ENCODE results near the gene CCNQ. TPM values are rescaled to one million over a fixed set of nuclear protein-coding genes. Genes with fewer than 3 reads are reported as not detected.

CCNQ gene
- total RNA-seq, 1 donor from 2014 or later = 15.3 TPM

GRCh38 chrX:153628665-153629064, 29.7 kb upstream of the CCNQ start:
- DNase-seq (ENCODE audit: low spot score) = no peak
- Mint-ChIP-seq H3K27ac (ENCODE audit: unreplicated experiment) (no peak overlapping the region), H3K4me3 (ENCODE audit: unreplicated experiment) (no peak overlapping the region)

GRCh38 chrX:153628129-153628528, 29.2 kb upstream of the CCNQ start:
- no peaks in the 10 kb centered on the region for H3K9me3 Mint-ChIP-seq (ENCODE audit: unreplicated experiment)
- peaks cover 4% of the 10 kb centered on the region for H3K36me3 Mint-ChIP-seq (ENCODE audit: low read depth, unreplicated experiment)
- no peak for DNase-seq (ENCODE audit: low spot score)

More at GRCh38 chrX:153628665-153629064, 29.7 kb upstream of the CCNQ start:
- Mint-ChIP-seq H3K9me3 (ENCODE audit: unreplicated experiment) (no peaks in the 10 kb centered on the region), H3K4me1 (ENCODE audit: unreplicated experiment) (no peaks in the 10 kb centered on the region), H3K27me3 (ENCODE audit: unreplicated experiment) (peaks cover 1% of the 10 kb centered on the region), H3K36me3 (ENCODE audit: low read depth, unreplicated experiment) (peaks cover 4% of the 10 kb centered on the region)
- no peak for TF ChIP-seq CTCF (IDR thresholded peaks at IDR 0.05; ENCODE audit: unreplicated experiment)

GRCh38 chrX:153627675-153628111, 28.8 kb upstream of the CCNQ start:
- Mint-ChIP-seq H3K4me3 (ENCODE audit: unreplicated experiment) (no peak overlapping the region), H3K27me3 (ENCODE audit: unreplicated experiment) (peaks cover 1% of the 10 kb centered on the region), H3K36me3 (ENCODE audit: low read depth, unreplicated experiment) (peaks cover 4% of the 10 kb centered on the region), H3K9me3 (ENCODE audit: unreplicated experiment) (no peaks in the 10 kb centered on the region), H3K27ac (ENCODE audit: unreplicated experiment) (no peak overlapping the region), H3K4me1 (ENCODE audit: unreplicated experiment) (no peaks in the 10 kb centered on the region)
- TF ChIP-seq CTCF (IDR thresholded peaks at IDR 0.05; ENCODE audit: unreplicated experiment) = no peak
- DNase-seq (ENCODE audit: low spot score) = no peak

More at GRCh38 chrX:153628129-153628528, 29.2 kb upstream of the CCNQ start:
- H3K27ac Mint-ChIP-seq (ENCODE audit: unreplicated experiment) = no peak overlapping the region
- H3K27me3 Mint-ChIP-seq (ENCODE audit: unreplicated experiment) = peaks cover 1% of the 10 kb centered on the region
- no peaks in the 10 kb centered on the region for H3K4me1 Mint-ChIP-seq (ENCODE audit: unreplicated experiment)
- H3K4me3 Mint-ChIP-seq (ENCODE audit: unreplicated experiment) = no peak overlapping the region
- TF ChIP-seq CTCF (IDR thresholded peaks at IDR 0.05; ENCODE audit: unreplicated experiment) = no peak

- Mint-ChIP-seq H3K4me3 (ENCODE audit: unreplicated experiment) (no peak overlapping the region), H3K27ac (ENCODE audit: unreplicated experiment) (no peak overlapping the region), H3K4me1 (ENCODE audit: unreplicated experiment) (no peaks in the 10 kb centered on the region), H3K27me3 (ENCODE audit: unreplicated experiment) (peaks cover 1% of the 10 kb centered on the region), H3K9me3 (ENCODE audit: unreplicated experiment) (no peaks in the 10 kb centered on the region), H3K36me3 (ENCODE audit: low read depth, unreplicated experiment) (peaks cover 4% of the 10 kb centered on the region)
- no peak for DNase-seq (ENCODE audit: low spot score)
- no peak for TF ChIP-seq CTCF (IDR thresholded peaks at IDR 0.05; ENCODE audit: unreplicated experiment)
These were observed 28.1 kb upstream of the CCNQ start for GRCh38 chrX:153626863-153627674.

- H3K4me1 Mint-ChIP-seq (ENCODE audit: unreplicated experiment) = no peaks in the 10 kb centered on the region
- no peak for TF ChIP-seq CTCF (IDR thresholded peaks at IDR 0.05; ENCODE audit: unreplicated experiment)
- no peak overlapping the region for H3K27ac Mint-ChIP-seq (ENCODE audit: unreplicated experiment)
- no peaks in the 10 kb centered on the region for H3K9me3 Mint-ChIP-seq (ENCODE audit: unreplicated experiment)
- DNase-seq (ENCODE audit: low spot score) = no peak
- peaks cover 1% of the 10 kb centered on the region for H3K27me3 Mint-ChIP-seq (ENCODE audit: unreplicated experiment)
- H3K4me3 Mint-ChIP-seq (ENCODE audit: unreplicated experiment) = no peak overlapping the region
- H3K36me3 Mint-ChIP-seq (ENCODE audit: low read depth, unreplicated experiment) = peaks cover 3% of the 10 kb centered on the region
These were observed 27.2 kb upstream of the CCNQ start for GRCh38 chrX:153626025-153626633.
